GM19372 (cell line): Measurements from ENCODE around the gene KDM2B.

Experiments
- ATAC-seq: cut with Tn5 transposase; IDR thresholded peaks from one replicate; pipeline ENCODE4 v1.9.1; 2021; ENCODE audit warnings: mild to moderate bottlenecking, low read depth, moderate library complexity; ENCODE audit not compliant: unreplicated experiment

The KDM2B gene

DNA sequence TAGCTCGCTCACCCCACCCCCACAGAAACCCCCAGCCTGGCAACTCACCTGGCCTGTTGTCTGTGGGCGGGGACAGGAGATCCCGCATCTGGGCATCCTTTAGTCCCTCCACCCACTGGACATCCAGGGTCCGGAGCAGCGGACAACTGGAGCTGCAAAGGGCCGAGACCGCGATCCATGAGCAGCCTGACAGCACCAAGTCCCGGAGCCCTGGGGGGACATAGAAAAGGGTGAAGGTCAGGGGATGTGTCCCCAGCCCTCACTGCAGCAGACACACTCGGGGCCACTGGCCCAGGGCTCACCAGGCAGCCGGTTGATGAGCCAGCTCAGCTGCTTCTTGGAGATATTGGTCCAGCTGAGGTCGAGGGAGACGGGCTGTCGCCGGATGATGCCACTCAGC is 140.1 kb downstream of the KDM2B start:
- ATAC-seq, result no peak

GRCh38 chr12:121439715-121440114 is 141.1 kb downstream of the KDM2B start:
- ATAC-seq, result no peak

GRCh38 chr12:121438905-121439304 is 141.9 kb downstream of the KDM2B start:
- ATAC-seq, result no peak

- ATAC-seq, result no peak
Measured at GRCh38 chr12:121436706-121437105, 144.1 kb downstream of the KDM2B start.

DNA sequence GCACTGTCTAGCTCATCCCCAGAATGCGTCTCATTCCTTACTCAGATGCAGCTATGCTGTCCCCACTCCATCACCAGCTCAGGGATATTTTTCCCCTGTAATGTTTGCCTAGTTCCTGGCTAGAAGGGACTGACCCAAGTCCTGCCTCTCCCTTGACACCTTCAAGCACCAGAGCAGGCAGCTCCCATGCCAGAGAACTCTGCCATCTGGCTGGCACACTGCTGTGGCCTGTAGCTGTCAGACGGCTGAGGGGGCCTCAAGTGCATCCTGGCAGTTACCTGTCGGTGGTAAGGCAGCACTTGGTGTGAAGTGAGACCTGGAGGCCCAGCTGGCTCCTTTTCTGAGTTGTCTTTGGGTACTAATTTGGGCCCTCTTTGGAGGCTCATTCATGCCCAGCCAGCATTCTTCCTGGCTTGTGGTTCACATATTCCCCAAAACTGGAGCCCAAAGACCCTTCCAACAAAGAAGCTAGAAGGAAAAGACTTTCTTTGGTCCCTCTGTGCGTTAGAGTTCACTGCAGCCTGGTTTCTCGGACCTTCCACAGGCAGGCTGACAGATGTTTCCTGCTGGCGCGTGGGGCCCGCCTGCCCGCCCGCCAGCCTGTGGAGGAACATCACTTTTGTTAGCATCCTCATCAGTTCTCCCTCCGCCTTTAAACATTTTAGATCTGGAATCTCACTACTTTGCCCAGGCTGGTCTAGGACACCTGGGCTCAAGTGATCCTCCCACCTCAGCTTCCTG is 147.9 kb downstream of the KDM2B start:
- no peak for ATAC-seq

GRCh38 chr12:121430833-121431415 is 149.9 kb downstream of the KDM2B start:
- ATAC-seq, result no peak

GRCh38 chr12:121428883-121429282 is 151.9 kb downstream of the KDM2B start:
- no peak for ATAC-seq

GRCh38 chr12:121427556-121428050 is 153.2 kb downstream of the KDM2B start:
- ATAC-seq, result no peak

- ATAC-seq, result no peak
Measured at GRCh38 chr12:121424624-121424975, 156.2 kb downstream of the KDM2B start.

DNA sequence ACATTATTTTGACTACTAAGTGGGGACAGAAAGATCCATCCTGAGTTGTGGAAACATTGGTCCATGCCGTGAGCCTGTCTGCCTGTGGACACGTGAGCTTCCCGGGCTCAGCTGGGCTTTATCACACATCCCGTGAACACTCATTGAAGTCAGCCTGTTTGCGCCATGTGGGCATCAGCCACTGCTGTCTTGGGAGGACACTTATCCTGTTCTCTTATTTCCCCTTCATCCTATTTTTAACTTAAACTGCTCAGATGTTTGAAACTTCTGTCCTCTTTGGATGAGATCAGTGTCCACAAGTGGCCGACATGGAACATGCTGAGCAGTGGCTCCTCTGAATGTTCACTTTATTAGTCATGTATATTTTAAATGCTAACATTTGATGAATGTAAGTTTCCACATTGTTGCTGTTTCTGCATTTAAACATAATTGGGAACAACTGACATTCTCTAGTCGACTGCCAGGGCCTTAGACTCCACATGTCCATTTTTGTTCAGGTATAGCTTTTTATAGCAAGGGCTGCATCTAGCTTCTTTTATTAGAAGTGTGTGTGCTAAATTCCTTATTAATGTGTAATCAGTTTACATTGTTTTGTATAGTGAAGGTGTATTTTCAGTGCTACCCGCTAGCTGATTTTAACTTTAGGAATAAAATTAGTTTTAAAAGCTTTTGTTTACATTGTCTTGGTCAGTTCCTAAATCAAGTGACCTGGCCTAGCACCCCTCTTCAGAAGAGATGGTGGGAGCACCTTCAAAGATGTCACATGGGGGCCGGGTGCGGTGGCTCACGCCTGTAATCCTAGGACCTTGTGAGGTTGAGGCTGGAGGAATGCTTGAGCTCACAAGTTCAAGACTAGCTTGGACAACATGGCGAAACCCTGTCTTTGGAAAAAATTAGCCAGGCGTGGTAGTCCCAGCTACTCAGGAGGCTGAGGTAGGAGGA is 156.9 kb downstream of the KDM2B start:
- no peak for ATAC-seq

GRCh38 chr12:121423253-121423652 is 157.6 kb downstream of the KDM2B start:
- ATAC-seq, result no peak

- no peak for ATAC-seq
Measured at GRCh38 chr12:121420109-121420508, 160.7 kb downstream of the KDM2B start.

DNA sequence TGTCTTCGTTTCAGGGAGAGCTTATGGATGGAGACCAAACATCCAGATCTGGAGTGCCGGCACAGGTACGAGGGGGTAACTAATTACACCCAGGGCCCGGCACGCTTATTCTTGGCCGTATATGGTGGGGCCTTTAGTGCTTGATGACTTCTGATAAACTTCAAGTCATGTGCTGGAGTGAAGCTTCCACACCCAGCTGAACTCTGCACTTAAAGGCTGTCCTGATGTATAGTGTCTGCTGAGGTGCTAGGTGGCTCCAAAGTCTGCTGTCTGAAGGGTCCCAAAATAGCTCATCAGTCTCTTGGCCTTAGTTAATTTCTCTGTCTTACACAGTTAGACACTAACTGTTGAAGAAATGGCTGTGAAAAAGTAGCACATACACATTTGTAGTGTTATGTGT is 163.0 kb downstream of the KDM2B start:
- no peak for ATAC-seq

DNA sequence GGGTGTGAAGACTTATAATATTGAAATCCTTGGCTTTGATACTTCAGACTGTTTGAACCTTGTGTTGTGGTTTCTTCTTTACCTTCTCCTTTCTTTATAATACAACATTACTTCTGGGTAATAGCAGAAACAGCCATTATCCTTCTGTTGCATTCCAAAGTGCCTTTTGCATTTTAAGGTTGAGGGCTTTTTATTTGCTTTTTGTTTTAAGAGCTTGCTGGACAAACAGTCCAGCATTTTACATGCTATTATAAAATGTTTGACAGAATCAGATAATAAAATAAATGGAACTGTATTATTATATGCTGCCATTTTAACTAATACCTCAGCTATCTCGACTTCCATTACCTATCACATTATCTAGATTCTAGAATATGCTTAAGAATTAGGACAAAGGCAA is 166.9 kb downstream of the KDM2B start:
- ATAC-seq, result no peak

GRCh38 chr12:121405211-121405610 is 175.6 kb downstream of the KDM2B start:
- ATAC-seq, result no peak

DNA sequence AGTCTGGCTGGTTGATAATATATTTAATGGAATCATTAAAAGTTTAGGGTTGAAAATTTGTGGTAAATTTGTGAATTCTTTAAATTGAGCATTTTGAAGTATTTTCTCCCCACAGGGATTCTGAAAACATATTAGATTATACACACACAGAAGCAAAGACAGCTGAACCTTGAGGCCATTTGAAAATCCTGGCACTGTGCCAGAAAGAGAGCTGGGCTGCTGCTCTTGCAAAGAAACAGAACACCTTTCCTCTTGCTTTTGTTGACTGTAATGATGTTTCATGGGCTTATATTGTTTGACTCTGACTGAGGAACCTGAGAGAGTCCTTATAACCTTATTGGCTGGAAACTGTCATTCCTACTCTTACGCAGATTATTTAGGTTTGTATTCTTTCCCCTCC is 176.1 kb downstream of the KDM2B start:
- no peak for ATAC-seq

GRCh38 chr12:121403721-121404120 is 177.1 kb downstream of the KDM2B start:
- no peak for ATAC-seq

- ATAC-seq, result peak; percentile 30
Measured at GRCh38 chr12:121400332-121401139, 180.3 kb downstream of the KDM2B start.

DNA sequence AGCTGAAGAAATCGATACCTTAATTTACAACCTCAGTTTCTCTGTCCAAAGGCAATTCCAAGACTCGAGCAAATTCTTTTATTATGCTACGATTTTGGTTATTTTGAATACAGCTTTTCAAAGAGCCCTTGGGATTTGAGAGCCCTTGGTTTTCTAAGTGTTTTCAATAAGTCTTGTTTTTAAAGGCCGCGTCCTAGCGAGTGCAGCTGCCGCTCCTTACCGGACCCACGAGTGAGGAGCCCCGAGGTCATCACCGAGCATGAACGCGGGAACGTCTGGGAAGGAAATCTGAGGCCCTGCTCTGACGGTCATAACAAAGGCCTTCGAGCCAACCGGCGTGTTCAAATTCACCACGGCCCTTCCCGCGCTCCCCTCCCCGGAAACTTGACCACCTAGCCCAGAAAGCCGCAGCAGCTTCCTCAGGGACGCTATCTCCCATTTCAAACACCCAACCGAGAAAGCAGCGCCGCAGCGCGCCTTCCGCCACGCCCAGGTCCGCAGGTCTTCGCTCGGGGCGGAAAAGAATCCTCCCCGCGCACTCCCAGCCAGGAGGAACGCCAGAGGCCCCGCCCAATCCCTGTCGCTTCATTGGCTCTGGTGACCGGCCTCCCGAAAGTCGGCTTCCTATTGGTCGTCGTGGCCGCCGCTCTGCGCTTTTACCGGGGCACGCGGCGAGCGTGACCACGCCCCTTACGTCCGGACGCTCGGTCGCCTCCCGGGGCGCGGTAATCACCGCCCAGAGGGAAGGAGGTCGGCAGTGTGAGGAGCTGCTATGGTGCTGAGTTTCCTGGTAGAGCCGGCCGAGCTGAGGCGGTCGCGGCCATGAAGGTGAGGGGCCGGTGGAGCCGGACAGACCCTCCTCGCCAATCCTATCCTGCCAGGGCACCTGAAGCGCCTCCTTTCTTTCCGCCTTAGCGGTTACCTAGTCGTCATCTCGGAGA is 181.2 kb downstream of the KDM2B start, which contains the start of gene RNF34:
RNF34 (plus strand) TSS at position 728 of the 941 bp plus-strand sequence; CDS start at position 823, 95 bp downstream.
- ATAC-seq, result peak; percentile 90
